Smooth muscle cell (in vitro differentiated cells): ENCODE measurements around the gene PACS1. TPM values are rescaled to one million over a fixed set of nuclear protein-coding genes. Genes with fewer than 3 reads are reported as not detected.
A peak's percentile ranks its signal among the peaks of the same experiment; 100 is the strongest.

Experiments used
- DNase-seq: peaks from one replicate; lab custom pipeline; 2025; ENCODE audit not compliant: unreplicated experiment; lab: John Stamatoyannopoulos, UW
- H2AFZ ChIP-seq: fragments of 200-600 bp; sonication (generic); 2 replicates; pipeline ENCODE4 v1.6.0; 2016; ENCODE audit warnings: antibody characterized with exemption, low read depth, mild to moderate bottlenecking
- H3F3A ChIP-seq: fragments of 200-600 bp; sonication (generic); 2 replicates; pipeline ENCODE4 v1.6.0; 2017; ENCODE audit warnings: antibody characterized with exemption, low read depth
- H3K27ac ChIP-seq: fragments of 200-600 bp; sonication (generic); 2 replicates; pipeline ENCODE4 v1.5.1; 2016; ENCODE audit warnings: low read depth, mild to moderate bottlenecking
- H3K27me3 ChIP-seq: fragments of 200-600 bp; sonication (generic); 2 replicates; pipeline ENCODE4 v1.6.1; 2016; ENCODE audit warnings: low read depth, mild to moderate bottlenecking
- H3K36me3 ChIP-seq: fragments of 200-600 bp; sonication (generic); 2 replicates; pipeline ENCODE4 v1.5.1; 2016; ENCODE audit warnings: low read depth
- H3K4me1 ChIP-seq: fragments of 200-600 bp; sonication (generic); 2 replicates; pipeline ENCODE4 v1.5.1; 2016; ENCODE audit warnings: low read depth
- H3K4me2 ChIP-seq: fragments of 200-600 bp; sonication (generic); 2 replicates; pipeline ENCODE4 v1.6.0; 2016; ENCODE audit warnings: mild to moderate bottlenecking
- H3K4me3 ChIP-seq: fragments of 200-600 bp; sonication (generic); 2 replicates; pipeline ENCODE4 v1.5.1; 2016; ENCODE audit warnings: mild to moderate bottlenecking
- H3K79me2 ChIP-seq: fragments of 200-600 bp; sonication (generic); 2 replicates; pipeline ENCODE4 v1.6.0; 2016; ENCODE audit warnings: low read depth, mild to moderate bottlenecking
- H3K9ac ChIP-seq: fragments of 200-600 bp; sonication (generic); 2 replicates; pipeline ENCODE4 v1.6.0; 2016; ENCODE audit warnings: low read depth
- H3K9me3 ChIP-seq: fragments of 200-600 bp; sonication (generic); replicated peaks from 2 replicates; pipeline ENCODE4 v1.5.1; 2016; ENCODE audit warnings: low read depth
- H4K20me1 ChIP-seq: fragments of 200-600 bp; sonication (generic); 2 replicates; pipeline ENCODE4 v1.6.0; 2016; ENCODE audit warnings: low read depth
- CTCF ChIP-seq: fragments of 200-600 bp; sonication (generic); IDR thresholded peaks from 2 replicates; pipeline ENCODE4 v1.5.1; 2017; ENCODE audit warnings: borderline replicate concordance, mild to moderate bottlenecking, antibody characterized with exemption; ENCODE audit not compliant: insufficient read depth, poor library complexity, severe bottlenecking
- WGBS: methylation state at CpG from one replicate; pipeline ENCODE4 v1.1.7; 2016; ENCODE audit warnings: low lambda C conversion rate; 5-methylcytosine and 5-hydroxymethylcytosine counted together
- polyA plus RNA-seq: library from polyadenylated mRNA; unstranded; fragments of >200 nt; fragmentation: Nextera tagmentation; extraction: Ambion mirVana; gene quantifications from 2 replicates; pipeline ENCODE4 v1.2.1, GENCODE V29; 2016
- total RNA-seq: library from RNA; depleted of rRNA; stranded (reverse); fragments of >200 nt; gene quantifications from 2 replicates; pipeline ENCODE4 v1.2.3, GENCODE V29; 2014

Gene PACS1
- total and polyA plus RNA-seq, 2 experiments from 2014 or later, result 87.6 to 140 TPM

GRCh38 chr11:66046901-66047300 is 23.2 kb upstream of the PACS1 start:
- 97% methylated on average over 3 of the region's 3 CpGs for WGBS
- no peaks in the 10 kb centered on the region for H4K20me1 ChIP-seq
- H3K27me3 ChIP-seq, result peaks cover 3% of the 10 kb centered on the region

GRCh38 chr11:66047541-66048365 is 22.3 kb upstream of the PACS1 start:
- H3K27me3 ChIP-seq, result peaks cover 3% of the 10 kb centered on the region
- no peaks in the 10 kb centered on the region for H3K36me3 ChIP-seq
- TF ChIP-seq CTCF, result no peak
- 92% methylated on average over 11 of the region's 11 CpGs for WGBS
- H4K20me1 ChIP-seq, result no peaks in the 10 kb centered on the region
- H3K9ac ChIP-seq, result no peak overlapping the region
- peaks cover 11% of the 10 kb centered on the region for H3F3A ChIP-seq
- H3K79me2 ChIP-seq, result peaks cover 6% of the 10 kb centered on the region
- H2AFZ ChIP-seq, result no peak overlapping the region
- H3K9me3 ChIP-seq, result no peaks in the 10 kb centered on the region
- H3K4me2 ChIP-seq, result no peak overlapping the region
- no peak overlapping the region for H3K27ac ChIP-seq
- no peak for DNase-seq
- no peak overlapping the region for H3K4me3 ChIP-seq
- H3K4me1 ChIP-seq, result peaks cover 10% of the 10 kb centered on the region

More at GRCh38 chr11:66046901-66047300, 23.2 kb upstream of the PACS1 start:
- H2AFZ ChIP-seq, result no peak overlapping the region
- H3K9ac ChIP-seq, result no peak overlapping the region
- DNase-seq, result no peak
- peaks cover 11% of the 10 kb centered on the region for H3F3A ChIP-seq
- H3K79me2 ChIP-seq, result no peaks in the 10 kb centered on the region
- no peaks in the 10 kb centered on the region for H3K9me3 ChIP-seq
- no peak overlapping the region for H3K4me3 ChIP-seq
- H3K4me1 ChIP-seq, result peaks cover 10% of the 10 kb centered on the region
- H3K4me2 ChIP-seq, result no peak overlapping the region
- TF ChIP-seq CTCF, result no peak
- no peak overlapping the region for H3K27ac ChIP-seq
- H3K36me3 ChIP-seq, result no peaks in the 10 kb centered on the region

GRCh38 chr11:66048547-66049323 is 21.3 kb upstream of the PACS1 start, which contains the start of gene GAL3ST3:
Gene GAL3ST3, minus strand, starts transcription at chr11:66049161. Its CDS starts 3,746 bp downstream, at chr11:66045415.
- Histone ChIP-seq H3K36me3 (no peaks in the 10 kb centered on the region), H4K20me1 (no peaks in the 10 kb centered on the region), H3K9me3 (no peaks in the 10 kb centered on the region), H3K4me3 (peak within 1 kb of the TSS; percentile 34), H3K4me2 (peak within 1 kb of the TSS; percentile 83), H3K27me3 (peaks cover 3% of the 10 kb centered on the region), H2AFZ (no peak within 1 kb of the TSS), H3K27ac (no peak within 1 kb of the TSS), H3F3A (peaks cover 11% of the 10 kb centered on the region), H3K9ac (no peak within 1 kb of the TSS), H3K79me2 (peaks cover 16% of the 10 kb centered on the region), H3K4me1 (peaks cover 19% of the 10 kb centered on the region)
- no peak for DNase-seq
- no peak for TF ChIP-seq CTCF
- WGBS, result 7% methylated on average over 21 of the region's 39 CpGs
